DMS 273 treated with DMSO at 0.1 percent for 48 hours (cell line): ENCODE data around the gene PQBP1.
A peak's percentile ranks its signal among the peaks of the same experiment; 100 is the strongest.

ENCODE experiments used
- DNase-seq: peaks from one replicate; lab custom pipeline; 2025; lab: John Stamatoyannopoulos, UW

Gene PQBP1

GRCh38 chrX:48924270-48924669, 26.5 kb downstream of the PQBP1 start:
- DNase-seq = no peak

GRCh38 chrX:48927123-48927522, 29.4 kb downstream of the PQBP1 start:
- DNase-seq = no peak

DNA sequence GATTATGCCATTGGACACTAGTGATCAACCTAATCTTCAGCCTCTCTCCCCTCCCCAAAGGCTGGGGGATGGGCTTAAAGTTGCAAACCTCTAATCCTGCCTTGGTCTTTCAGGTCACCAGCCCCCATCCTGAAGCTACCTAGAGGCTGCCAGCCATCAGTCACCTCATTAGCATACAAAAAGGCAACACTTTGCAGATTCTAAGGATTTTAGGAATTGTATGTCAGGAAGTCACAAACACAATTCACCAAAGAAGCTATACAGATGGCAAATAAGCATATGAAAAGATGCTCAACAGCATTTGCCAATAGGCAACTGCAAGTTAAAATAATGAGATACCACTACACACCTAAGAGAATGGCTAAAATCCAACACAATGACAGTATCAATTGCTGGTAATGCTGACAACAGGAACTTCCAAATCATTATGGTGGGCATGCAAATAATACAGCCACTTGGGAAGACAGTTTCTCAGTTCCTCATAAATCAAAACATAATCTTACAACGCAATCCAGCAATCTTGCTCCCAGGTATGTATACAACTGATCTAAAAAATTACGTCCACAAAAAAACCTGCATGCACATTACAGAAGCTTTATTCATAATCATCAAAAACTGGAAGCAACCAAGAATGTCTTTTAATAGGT, 30.1 kb downstream of the PQBP1 start:
- DNase-seq = no peak

DNA sequence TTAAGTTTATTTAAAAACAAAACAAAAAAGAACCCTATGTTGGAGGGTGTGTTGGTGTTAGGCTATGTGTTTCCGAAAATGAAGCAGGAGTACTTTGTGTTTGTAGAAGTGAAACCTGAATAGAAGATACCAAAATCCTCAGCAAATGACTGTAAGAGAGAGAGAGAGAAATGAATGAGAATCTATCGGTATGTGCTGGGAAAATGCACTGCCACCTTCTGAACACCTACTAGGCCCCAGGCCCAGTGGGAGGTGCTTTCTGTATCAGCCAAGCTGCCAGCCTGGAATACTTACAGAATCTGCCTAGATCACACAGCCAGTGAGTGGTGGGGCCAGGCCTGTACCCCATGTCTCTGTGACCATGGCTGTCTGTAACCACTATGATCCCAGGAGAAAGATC, 36.0 kb downstream of the PQBP1 start:
- DNase-seq = no peak

DNA sequence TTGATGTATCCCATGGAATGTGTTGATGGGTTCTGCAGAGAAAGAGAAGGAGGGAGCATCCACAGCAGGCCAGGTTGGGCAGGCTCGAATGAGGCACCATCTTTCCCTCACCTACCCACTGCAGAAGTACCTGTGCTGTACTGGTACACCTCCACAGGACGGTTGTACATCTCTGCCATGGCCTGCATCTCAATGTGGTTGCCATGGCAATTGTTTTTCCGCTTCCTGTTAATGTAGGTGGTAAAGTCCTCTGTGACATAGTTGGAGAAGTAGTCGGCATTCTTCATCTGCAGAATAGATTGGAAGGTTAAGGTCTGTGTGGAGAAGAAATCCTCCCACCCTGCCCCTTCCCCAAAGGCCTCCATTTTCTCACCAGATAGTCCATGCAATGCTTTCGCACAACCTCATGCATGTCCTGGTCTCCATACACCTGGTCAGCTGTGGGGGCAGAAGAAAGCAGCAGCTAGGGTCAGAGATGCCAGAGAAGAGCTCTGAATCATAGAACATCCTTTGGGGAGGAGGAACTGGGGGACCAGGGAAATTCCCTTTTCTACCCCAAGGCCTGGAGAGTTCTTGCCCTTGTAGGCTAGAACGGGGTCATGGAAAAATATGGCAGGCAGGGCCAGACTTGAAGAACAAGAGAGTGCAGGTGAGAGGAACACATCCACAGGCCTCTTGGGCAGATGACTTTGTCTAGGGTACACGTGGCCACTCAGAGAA, 37.0 kb downstream of the PQBP1 start:
- no peak for DNase-seq

GRCh38 chrX:48935301-48935670, 37.6 kb downstream of the PQBP1 start:
- DNase-seq = no peak

- no peak for DNase-seq
Measured at GRCh38 chrX:48936429-48937053, 38.8 kb downstream of the PQBP1 start.

GRCh38 chrX:48937054-48937907, 39.6 kb downstream of the PQBP1 start:
- no peak for DNase-seq

- DNase-seq = no peak
Measured at GRCh38 chrX:48938721-48939425, 41.1 kb downstream of the PQBP1 start.

GRCh38 chrX:48939524-48940228, 41.9 kb downstream of the PQBP1 start:
- DNase-seq = no peak

DNA sequence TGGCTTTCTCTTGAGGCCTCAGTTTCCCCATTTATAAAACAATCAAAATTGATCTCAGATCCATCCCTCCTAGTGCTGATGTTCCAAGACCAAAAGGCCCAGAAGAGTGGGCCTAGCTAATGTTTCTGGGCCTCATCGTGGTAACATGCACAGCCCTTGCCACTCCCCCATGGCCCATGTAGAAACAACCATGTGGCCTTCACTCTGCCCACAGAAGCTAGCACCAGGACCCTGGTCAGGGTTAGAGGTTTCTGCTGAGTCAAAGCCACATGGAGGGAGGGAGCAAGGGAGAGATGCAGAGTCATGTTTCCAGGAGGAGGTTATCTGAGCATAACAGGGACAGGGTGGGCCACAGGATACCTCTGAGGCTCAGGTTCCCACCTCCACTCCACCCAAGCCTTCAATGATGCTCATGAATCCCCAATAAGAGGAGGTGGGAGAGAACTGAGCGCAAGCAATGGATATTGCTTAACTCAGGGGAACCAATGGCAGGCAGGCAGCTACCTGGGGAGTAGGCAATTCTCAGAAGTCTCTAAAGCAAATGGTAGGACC, 42.8 kb downstream of the PQBP1 start:
- DNase-seq = no peak

- no peak for DNase-seq
Measured at GRCh38 chrX:48942895-48943294, 45.2 kb downstream of the PQBP1 start.

DNA sequence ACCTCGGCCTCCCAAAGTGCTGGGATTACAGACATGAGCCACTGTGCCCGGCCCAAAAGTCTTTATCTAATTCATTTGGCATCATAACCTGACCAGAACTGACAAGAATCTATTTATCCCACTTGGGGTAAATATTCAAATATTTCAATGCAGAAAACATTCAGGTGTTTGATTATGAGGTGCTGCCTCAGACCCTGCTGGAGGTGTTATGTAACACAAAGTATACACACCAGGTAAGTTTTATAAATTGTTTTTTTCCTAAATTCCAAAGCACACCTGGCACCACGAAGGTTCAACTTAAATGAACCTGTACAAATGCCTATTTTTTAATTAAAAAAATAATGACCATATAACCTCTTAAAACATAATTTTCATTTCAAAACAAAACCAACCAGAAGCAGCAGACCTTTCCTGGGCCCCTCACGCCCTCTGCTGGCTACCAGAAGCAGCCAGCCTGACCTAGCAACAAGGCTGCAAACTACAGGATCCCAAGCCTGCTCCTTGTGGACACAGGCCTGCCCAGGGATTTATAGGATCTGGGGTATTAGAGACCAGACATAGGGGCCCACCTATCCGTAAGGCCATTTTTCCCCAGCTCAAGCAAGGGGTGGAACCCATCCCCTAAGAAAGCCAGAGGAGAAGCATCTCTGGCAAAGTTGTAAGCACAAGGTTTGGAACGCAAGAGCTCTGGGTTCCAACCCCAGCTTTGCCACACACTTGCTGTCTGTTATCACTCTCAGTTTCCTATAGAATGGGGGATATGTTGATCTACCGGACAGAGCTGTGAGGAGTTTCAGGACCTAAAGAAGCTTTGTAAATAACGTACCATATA, 48.0 kb downstream of the PQBP1 start:
- peak; percentile 19 for DNase-seq

- no peak for DNase-seq
Measured at GRCh38 chrX:48948589-48948988, 50.9 kb downstream of the PQBP1 start.
